Kidney epithelial cell (primary cell): ENCODE measurements around the gene SPR. TPM values are rescaled to one million over a fixed set of nuclear protein-coding genes. Genes with fewer than 3 reads are reported as not detected.

Experiments used
- DNase-seq: peaks from one replicate; pipeline ENCODE4 v3.0.0-alpha.2; 2010; ENCODE audit warnings: low read depth
- H3K27me3 ChIP-seq: 2 replicates; pipeline ENCODE4 v1.6.0; 2011; ENCODE audit warnings: low read length; ENCODE audit not compliant: control insufficient read depth, insufficient read depth
- H3K36me3 ChIP-seq: 2 replicates; pipeline ENCODE4 v1.5.1; 2011; ENCODE audit warnings: low read length; ENCODE audit not compliant: control insufficient read depth, insufficient read depth
- H3K4me3 ChIP-seq: 2 replicates; pipeline ENCODE4 v1.5.1; 2011; ENCODE audit warnings: low read depth, mild to moderate bottlenecking, control low read depth, low read length
- total RNA-seq: library from RNA; depleted of rRNA; stranded (reverse); fragments of >200 nt; gene quantifications from 2 replicates; pipeline ENCODE4 v1.2.3, GENCODE V29; 2015
- TF ChIP-seq, protein P1 (sequence below): IDR thresholded peaks from 2 replicates; pipeline ENCODE4 v1.5.1; 2011; ENCODE audit warnings: mild to moderate bottlenecking, moderate library complexity, low read length, control low read depth, inconsistent platforms; ENCODE audit not compliant: insufficient read depth, poor library complexity, severe bottlenecking

Gene SPR
- total RNA-seq, 1 donor from 2014 or later: 15.0 TPM

- H3K4me3 ChIP-seq: no peak overlapping the region
Observed at GRCh38 chr2:72847534-72848315, 39.5 kb upstream of the SPR start.

GRCh38 chr2:72848436-72849137 is 38.6 kb upstream of the SPR start:
- Histone ChIP-seq H3K27me3 (no peaks in the 10 kb centered on the region), H3K4me3 (no peak overlapping the region), H3K36me3 (no peaks in the 10 kb centered on the region)
- TF ChIP-seq, protein P1, sequence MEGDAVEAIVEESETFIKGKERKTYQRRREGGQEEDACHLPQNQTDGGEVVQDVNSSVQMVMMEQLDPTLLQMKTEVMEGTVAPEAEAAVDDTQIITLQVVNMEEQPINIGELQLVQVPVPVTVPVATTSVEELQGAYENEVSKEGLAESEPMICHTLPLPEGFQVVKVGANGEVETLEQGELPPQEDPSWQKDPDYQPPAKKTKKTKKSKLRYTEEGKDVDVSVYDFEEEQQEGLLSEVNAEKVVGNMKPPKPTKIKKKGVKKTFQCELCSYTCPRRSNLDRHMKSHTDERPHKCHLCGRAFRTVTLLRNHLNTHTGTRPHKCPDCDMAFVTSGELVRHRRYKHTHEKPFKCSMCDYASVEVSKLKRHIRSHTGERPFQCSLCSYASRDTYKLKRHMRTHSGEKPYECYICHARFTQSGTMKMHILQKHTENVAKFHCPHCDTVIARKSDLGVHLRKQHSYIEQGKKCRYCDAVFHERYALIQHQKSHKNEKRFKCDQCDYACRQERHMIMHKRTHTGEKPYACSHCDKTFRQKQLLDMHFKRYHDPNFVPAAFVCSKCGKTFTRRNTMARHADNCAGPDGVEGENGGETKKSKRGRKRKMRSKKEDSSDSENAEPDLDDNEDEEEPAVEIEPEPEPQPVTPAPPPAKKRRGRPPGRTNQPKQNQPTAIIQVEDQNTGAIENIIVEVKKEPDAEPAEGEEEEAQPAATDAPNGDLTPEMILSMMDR: no peak
- DNase-seq: no peak

More at GRCh38 chr2:72847534-72848315, 39.5 kb upstream of the SPR start:
- Histone ChIP-seq H3K36me3 (no peaks in the 10 kb centered on the region), H3K27me3 (no peaks in the 10 kb centered on the region)
- DNase-seq: no peak
- TF ChIP-seq, protein P1: no peak

DNA sequence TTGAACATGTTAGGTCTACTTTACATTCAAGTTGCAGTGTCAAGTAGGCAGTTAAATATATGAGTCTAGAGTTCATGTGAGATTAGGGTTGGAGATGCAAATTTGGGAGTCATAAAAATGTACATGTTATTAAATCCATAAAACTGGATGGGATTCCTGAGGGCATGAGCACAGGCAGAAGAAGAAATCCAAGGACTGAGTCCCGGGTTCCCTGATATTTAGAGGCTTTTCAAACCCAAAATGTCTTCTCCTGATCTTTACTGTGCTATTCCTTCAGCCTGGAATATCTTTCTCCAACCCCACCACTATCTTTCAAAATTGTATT is 38.1 kb upstream of the SPR start:
- Histone ChIP-seq H3K27me3 (no peaks in the 10 kb centered on the region), H3K36me3 (no peaks in the 10 kb centered on the region), H3K4me3 (no peak overlapping the region)
- no peak for DNase-seq
- TF ChIP-seq, protein P1: no peak

DNA sequence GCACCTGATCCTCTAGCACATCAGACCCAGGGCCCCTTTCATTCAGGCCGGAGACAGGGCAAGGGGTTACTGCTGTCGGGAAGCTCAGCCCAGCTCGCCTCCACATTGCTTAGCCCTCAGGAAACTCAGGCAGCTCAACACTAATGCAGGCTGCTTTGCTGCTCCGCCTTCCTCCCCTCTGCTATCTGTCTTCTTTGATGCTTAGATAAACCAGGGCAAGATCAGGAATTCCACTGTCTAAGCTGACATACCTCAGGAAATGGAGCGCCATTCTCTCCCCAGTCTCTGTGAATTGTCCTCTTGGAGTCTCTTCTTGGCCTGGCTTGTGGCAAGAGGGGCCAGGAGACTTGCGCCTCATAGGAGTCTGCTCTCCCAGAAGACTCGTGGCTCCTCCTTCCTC is 35.9 kb upstream of the SPR start:
- TF ChIP-seq, protein P1: no peak
- Histone ChIP-seq H3K4me3 (no peak overlapping the region), H3K36me3 (no peaks in the 10 kb centered on the region), H3K27me3 (peaks cover 8% of the 10 kb centered on the region)
- DNase-seq: no peak

DNA sequence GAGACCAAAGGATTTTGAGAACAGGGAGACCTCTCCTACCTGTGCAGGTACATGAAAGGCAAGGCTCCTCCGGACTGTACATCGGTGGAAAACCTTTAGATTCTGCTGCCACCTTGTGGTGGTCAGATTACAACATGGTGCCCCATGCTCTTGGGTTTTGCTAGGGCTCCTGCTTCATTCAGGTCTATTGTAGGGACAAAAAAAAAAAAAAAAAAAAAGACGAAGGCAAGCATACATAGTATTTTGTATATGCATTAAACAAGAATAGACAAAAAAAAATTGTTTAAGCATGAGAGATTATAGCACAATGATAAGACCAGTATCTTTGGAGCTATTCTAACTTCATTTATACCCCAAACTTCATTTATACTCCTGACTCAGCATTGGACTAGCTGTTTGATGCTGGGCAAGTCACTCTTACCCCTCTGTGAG is 27.4 kb upstream of the SPR start:
- Histone ChIP-seq H3K36me3 (no peaks in the 10 kb centered on the region), H3K4me3 (no peak overlapping the region), H3K27me3 (peaks cover 16% of the 10 kb centered on the region)
- TF ChIP-seq, protein P1: peak; percentile 54
- DNase-seq: no peak
